ENCODE measurements around the gene LARGE1.

The LARGE1 gene

GRCh38 chr22:33650244-33650643 is 270.0 kb downstream of the LARGE1 start:
- no peak for DNase-seq

DNA sequence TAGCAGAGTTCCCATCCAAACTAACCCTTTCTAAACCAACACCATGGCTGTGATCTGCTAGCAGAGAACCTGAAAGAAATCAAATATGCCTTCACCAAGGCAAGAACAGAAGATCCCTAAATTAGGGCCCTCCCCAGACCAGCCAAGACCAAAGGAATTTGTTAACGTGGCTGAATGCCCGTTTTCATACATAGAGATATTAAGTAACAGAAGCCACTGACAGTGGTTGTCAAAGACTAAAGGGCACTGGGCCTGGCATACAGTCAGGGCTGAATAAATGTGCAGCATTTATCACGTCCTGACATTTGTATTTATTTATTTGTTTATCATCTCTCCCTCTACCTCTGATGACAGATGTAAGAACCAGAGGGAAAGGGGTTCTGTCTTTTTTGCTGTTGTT is 271.8 kb downstream of the LARGE1 start:
- DNase-seq: no peak

GRCh38 chr22:33640900-33641299 is 279.4 kb downstream of the LARGE1 start:
- no peak for DNase-seq

DNA sequence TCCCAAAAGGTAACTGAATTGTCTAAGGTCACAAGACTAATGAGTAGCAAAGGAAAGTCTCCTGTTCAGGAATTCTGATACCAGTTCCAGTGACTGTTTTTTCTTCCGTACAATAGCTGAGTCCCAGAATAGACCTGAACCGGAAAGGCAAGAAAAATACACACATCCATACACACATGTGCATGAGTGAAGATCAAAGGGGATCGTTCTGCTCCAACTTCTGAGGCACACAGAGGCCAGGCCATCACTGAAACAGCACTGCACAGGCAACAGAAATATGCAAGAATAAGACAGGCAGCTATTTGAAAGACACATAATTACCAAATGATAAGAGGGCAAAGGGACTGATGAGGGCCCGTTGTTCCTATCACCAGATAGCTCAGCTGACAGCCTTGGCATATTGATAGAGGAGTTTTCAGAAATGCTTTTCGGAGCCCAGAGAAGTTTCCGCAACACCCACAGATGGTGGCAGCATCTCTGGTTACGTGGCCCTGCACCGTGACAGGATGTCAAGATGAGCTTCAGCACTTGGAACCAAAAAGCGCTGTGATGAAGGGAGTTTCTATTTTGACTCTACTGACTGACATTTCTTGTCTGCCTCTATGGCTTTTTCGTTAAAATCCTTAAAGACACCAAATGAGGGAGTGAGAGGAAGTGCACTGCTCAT is 280.6 kb downstream of the LARGE1 start:
- no peak for DNase-seq

DNA sequence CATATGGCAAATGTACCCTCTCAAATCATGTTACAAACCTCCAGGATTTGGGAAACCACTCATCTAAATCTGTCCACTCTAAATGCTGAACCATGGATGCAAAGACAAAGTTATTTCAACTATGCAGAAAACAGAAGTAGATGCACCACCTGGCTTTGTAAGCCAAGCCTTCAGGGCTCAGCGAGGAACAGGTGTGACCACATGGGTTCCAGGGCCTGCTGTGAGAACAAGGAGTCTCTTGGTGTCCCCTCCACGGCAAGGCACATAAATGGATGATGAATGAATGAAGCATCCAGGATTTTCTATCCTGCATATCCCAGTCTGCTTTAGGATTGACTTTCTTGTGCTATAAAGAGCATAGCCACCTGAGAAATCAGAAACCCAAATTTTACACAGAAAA is 284.5 kb downstream of the LARGE1 start:
- DNase-seq: no peak

GRCh38 chr22:33631777-33632176 is 288.5 kb downstream of the LARGE1 start:
- DNase-seq: no peak

GRCh38 chr22:33625959-33626358 is 294.3 kb downstream of the LARGE1 start:
- DNase-seq: no peak

- DNase-seq: no peak
Observed at GRCh38 chr22:33620085-33620484, 300.2 kb downstream of the LARGE1 start.

DNA sequence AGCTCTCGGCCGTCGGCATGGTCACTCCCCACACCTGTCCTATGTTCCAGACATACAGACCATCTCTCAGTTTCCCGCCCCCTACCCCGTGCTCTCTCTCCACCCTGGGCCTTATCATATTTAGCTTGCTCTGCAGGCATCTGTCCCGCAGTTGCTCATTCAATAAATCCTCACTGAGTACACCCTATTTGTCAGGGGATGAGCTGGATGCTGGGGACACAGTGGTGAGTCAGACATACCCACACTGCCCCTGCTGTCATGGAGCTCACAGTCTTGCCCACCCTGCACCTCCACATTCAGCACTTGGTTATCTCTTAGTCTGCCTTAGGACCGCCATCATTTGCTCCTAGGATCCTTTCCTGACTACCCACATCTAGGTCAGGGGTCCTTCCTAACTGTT is 313.8 kb downstream of the LARGE1 start:
- DNase-seq: no peak

GRCh38 chr22:33605666-33606065 is 314.6 kb downstream of the LARGE1 start:
- no peak for DNase-seq

- DNase-seq: no peak
Observed at GRCh38 chr22:33605221-33605620, 315.1 kb downstream of the LARGE1 start.

DNA sequence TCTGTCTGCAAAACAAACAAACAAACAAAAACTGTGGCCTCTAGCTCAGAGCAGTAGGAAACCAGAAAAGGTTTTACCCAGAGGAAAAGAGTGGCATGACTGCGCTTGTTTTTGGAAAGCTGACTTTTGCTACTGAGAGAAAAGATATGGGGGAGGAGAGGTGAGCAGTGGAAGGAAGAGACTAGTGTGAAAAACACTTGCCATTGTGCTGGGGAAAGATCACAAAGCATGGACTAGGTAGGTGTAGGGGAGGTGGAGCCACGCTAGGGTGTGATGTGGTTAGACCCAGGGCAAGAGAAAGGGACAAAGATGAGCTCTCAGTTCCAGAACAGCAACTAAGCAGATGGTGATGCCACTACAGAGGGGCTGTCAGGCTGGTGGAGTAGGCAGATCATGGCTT is 319.2 kb downstream of the LARGE1 start:
- DNase-seq: no peak

DNA sequence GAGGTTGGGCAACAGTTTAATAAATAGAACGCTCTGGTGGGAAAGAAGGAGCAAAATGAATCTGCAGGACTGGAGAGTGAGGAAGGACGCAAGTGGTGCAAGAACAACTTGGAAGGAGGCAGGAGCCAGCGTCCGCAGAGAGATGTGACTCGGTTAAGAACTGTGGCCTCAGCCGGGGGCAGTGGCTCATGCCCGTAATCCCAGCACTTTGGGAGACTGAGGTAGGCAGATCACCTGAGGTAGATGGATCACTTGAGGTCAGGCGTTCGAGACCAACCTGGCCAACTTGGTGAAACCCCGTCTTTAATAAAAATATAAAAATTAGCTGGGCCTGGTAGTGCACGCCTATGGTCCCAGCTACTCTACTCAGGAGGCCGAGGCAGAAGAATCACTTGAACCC is 319.7 kb downstream of the LARGE1 start:
- DNase-seq: no peak

GRCh38 chr22:33600113-33600512 is 320.2 kb downstream of the LARGE1 start:
- DNase-seq: no peak

GRCh38 chr22:33599596-33599995 is 320.7 kb downstream of the LARGE1 start:
- DNase-seq: no peak

- no peak for DNase-seq
Observed at GRCh38 chr22:33598821-33599220, 321.5 kb downstream of the LARGE1 start.

GRCh38 chr22:33597274-33597985 is 322.8 kb downstream of the LARGE1 start:
- no peak for DNase-seq

DNA sequence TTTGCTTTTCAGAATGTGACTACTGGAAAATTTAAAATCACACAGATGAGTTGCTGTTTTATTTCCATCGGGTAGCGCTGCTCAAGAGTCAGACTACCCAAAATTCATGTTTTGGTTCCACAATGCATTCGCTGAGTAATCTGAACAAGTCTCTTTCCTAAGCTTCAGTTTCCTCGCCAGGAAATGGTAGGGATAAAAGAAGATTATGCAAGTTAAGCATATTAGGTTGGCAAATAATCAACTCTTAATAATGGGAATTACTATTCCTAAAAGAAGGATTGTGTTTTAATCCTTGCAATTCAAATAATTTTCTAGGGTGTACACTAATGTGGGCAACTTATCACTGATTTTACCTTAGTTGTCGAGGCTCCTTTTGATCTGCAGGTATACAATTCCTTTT is 326.5 kb downstream of the LARGE1 start:
- DNase-seq: no peak

DNA sequence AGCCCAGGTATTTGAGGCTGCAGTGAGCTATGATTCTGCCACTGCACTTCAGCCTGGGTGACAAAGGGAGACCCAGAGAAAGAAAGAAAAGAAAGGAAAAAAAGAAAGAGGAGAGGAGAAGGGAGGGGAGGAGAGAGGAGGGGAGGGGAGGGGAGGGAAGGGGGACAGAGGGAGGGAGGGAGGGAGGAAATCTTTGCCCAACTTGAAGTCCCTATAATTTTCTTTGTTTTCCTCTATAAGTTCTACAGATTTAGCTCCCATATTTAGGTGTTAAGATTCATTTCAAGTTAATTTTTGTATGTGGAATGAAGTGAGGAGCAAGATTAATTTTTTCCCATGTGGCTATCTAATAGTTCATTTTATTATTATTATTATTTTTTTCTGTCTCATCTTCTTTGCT is 328.3 kb downstream of the LARGE1 start:
- no peak for DNase-seq

GRCh38 chr22:33589297-33589696 is 331.0 kb downstream of the LARGE1 start:
- no peak for DNase-seq

- DNase-seq: no peak
Observed at GRCh38 chr22:33588860-33589259, 331.4 kb downstream of the LARGE1 start.

GRCh38 chr22:33584152-33584551 is 336.1 kb downstream of the LARGE1 start:
- no peak for DNase-seq

GRCh38 chr22:33582822-33583400 is 337.4 kb downstream of the LARGE1 start:
- DNase-seq: no peak

DNA sequence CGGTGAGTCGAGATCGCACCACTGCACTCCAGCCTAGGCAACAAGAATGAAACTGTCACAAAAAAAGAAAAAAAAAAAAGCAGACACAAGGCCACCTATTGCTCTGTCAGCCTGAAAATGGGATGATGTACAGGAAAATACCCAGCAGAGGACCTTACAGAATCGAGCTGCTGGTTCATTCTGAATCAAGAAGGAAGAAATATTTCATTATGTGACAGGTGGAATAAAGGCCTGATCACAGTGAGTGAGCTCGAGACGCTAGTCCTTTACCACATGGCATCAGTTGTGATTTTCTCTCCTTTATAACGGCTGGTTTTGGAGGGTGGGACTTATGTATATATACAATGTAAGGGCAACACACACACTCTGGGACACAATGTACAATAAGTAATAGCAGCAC is 340.0 kb downstream of the LARGE1 start:
- DNase-seq: no peak

All from NCI-H748 treated with DMSO at 0.1 percent for 48 hours (cell line).